SKM-1 treated with dmso at 0.1 percent for 144 hours (cell line): ENCODE measurements around the gene FGFR1OP2.
"Not testable (repeated sequence)": the region's sequence is repeated elsewhere in the genome, so short reads cannot be mapped to it uniquely, and the experiment has no call there.

Experiments
- DNase-seq: peaks from one replicate; lab custom pipeline; 2025; ENCODE audit not compliant: unreplicated experiment; lab: John Stamatoyannopoulos, UW

FGFR1OP2 gene

DNA sequence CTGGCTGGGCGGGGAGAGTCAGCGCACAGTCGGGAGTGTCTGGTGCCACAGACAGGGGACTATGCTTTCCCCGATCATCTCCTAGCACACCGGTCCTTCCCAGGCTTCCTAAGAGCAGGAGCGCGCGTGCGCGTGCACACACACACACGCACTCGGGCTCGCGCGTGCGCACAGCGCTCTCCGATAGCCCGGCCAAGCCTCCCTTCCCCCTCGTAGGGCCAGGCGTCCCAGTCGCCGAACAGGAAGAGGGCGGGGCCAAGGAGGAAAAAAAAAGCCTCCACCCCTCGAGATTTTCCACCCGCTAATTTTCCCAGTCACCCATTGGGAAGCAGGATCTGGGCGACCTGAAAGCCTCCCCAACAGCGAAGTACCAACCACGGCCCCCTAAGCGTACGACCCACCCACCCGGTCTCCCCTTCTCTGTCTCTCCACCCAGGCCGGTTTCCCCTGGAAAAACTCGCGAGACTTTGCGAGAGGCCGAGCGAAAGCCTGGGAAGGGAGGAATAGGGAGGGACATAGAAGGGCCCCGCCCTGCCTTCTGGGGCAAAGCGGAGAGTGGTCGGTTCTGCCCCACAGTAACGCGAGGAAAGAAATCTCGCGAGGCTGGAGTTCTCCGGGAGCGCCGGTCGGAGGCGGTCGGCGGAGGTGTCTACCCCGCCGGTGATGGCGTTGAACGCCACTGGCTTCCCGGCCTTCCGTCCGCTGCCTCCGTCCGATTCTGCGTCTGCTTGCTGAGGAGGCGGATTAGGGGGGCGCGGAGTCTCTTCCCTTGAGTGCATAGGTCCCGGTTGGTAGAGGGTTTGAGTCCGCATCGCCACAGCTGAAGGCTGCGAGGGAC is at the start of gene FGFR1OP2, which contains the start of gene INTS13:
Gene FGFR1OP2, plus strand, starts transcription at position 608 of the 838 bp plus-strand sequence. CDS start 15,689 bp downstream, outside the sequence.
Gene INTS13, minus strand, starts transcription at position 119 of the 838 bp plus-strand sequence. CDS start 1,178 bp downstream, outside the sequence.
- peak; percentile 84 for DNase-seq

DNA sequence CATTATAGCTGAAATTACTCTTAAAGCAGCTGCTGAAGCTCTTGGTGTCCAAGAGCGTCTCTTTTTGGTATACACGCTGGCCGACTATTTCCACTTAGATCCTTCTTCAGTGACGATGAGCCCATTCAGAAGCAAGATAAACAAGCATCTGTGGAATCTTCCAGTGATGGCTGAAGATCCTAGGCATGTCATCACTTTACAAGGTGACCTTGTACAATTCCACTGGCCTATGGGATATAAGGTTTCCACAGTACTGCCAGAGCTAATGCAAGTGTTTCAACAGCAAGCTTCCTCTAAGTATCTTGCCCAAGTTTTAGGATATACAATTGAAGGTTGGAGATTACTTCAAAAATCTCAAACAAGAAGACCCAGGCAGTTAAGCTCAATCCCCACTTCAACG is 47.5 kb upstream of the FGFR1OP2 start:
- no peak for DNase-seq

DNA sequence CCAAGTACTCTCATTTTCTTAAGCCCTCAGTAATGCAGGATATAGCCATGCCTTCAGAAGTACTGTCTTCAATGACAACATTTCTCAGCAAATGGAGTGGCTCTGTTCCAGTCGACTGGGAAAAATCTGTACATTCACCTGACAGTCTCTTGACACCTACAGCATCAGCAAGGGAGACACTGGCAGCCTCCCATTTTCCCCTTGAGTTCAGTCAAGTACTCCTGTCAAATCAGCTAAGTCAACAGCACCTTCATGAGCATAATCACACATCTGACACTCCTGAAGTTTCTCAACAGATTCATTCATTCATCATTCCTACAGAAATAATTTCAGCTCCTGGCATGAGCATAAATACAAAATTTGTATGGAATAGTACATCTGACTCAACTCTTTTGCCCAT is 46.6 kb upstream of the FGFR1OP2 start:
- DNase-seq = no peak

DNA sequence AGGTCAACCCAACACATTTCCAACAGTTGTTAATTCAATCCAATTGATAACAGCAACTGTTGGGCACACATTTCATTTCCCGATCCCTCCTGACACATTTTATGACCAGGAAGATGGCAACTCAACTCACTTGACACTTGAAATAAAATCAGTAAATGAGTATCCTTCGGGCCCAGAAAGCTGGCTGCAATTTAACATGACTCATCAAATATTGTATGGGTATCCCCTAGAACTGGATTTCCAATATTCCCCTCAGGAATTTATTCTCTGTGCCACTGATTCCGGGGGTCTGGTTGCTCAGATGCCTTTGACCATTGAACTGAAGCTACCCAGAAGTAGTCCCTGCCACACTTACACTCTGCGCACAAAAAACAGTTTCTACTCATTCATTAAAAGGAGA is 42.6 kb upstream of the FGFR1OP2 start:
- DNase-seq = no peak

DNA sequence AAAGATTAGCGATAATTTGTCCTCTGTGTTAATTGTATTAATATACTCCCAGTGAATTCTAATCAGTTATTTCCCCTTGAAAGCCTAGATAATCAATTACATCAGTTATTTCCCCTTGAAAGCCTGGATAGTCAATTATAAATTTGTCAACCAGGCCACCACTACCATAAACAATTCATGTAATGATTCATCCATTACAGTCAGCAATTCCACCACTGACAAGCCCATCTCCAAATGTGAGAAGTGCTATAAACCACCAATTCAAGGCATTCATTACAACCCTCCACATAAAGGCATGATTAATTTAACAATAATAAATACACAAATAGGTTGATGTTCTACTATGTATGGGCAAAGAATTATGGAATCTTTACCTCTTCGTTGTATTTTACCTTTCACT is 41.4 kb upstream of the FGFR1OP2 start:
- no peak for DNase-seq

DNA sequence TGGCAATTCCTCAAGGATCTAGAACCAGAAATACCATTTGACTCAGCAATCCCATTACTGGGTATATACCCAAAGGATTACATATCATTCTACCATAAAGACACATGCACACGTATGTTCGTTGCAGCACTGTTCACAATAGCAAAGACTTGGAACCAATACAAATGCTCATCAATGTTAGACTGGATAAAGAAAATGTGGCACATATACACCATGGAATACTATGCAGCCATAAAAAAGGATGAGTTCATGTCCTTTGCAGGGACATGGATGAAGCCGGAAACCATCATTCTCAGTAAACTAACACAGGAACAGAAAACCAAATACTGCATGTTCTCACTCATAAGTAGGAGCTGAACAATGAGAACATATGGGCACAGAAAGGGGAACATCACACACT is 34.9 kb upstream of the FGFR1OP2 start:
- DNase-seq = not testable (repeated sequence)

DNA sequence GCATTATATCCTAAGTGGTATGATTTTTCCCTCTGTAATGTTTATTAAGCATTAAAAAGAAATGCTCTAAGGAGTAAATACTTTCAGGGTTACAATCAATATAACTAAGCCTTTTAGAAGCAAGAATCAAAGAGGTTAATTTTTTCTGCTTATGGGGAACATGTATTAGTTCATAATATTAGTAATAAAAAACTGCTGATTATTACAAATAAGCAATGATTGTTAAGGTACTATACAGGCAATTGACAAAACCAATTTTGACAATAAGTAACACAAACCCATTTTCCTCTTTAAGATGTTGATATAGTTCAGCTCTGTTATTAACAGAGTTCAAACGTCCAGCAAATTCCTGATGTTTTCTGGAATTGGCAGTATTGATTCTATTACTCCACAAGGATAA is 32.2 kb upstream of the FGFR1OP2 start:
- DNase-seq = no peak

DNA sequence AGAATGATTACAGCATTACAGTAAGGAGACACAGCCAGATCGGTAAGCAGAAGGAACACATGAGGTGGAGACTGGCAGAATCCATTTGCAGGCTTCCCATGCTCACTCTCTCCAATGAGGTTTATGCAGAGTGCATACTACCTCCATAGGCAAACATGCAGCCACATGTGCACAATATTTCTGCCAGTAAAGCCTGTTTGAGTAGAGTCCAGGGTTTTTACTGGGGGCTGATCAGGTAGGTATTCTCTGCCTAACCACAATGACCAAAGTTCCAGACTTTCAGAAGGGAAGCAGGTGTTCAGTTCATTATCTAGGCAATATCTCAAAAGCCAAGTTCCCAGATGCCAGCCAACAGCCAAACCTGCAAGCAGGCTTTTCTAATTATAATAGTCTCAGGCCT is 31.6 kb upstream of the FGFR1OP2 start:
- DNase-seq = no peak

DNA sequence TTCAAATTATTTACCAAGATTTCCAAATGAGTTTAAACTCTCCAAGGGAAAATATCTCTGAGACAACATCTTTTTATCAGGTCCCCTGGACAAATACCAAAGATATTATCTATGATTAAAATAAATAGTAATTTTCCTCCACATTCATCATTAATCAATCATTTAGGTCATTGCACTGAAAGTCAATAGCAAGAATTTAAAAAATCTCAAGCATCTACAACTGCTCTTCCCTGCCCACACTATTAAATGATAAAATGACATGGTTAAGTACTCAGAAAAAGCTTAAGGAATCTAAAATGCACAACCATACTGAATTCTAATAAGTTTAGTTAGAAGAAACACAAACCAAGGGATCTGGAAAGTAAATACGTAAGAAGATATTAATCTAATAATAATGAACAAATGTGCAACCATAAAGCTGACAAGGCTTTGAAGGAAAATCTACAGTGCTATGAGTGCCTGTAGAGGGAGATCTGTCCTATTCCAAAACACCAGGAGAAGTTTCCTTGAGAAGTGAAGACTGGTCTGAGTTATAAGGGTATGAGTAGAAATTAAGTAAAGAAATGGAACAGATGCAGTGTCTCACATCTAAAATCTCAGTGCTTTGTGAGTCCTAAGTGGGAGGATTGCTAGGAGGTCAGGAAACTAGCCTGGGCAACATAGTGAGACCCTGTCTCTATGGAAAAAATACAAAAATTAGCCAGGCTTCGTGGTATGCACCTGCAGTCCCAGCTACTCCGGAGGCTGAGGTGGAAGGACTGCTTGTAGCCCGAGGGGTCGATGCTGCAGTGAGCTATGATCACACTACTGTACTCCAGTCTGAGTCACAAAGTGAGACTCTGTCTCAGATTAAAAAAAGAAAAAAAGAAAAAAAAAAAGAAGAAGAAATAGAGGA is 19.7 kb upstream of the FGFR1OP2 start:
- no peak for DNase-seq

DNA sequence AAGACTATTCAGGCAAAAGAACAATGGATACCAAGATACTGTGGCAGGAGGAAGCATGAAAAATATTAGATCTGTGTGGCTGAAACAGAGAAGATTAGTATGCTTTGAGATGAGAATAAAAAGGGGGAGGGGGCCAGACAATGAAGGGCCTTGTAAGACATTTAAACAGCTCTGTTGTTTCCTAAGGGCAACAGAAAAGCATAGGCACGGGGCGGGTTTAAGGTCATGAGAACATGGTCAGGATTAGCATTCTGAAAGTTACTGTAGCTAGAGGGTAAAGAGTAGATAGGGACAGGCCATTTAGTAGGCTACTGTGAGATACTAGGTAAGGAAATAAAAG is 19.1 kb upstream of the FGFR1OP2 start:
- no peak for DNase-seq

DNA sequence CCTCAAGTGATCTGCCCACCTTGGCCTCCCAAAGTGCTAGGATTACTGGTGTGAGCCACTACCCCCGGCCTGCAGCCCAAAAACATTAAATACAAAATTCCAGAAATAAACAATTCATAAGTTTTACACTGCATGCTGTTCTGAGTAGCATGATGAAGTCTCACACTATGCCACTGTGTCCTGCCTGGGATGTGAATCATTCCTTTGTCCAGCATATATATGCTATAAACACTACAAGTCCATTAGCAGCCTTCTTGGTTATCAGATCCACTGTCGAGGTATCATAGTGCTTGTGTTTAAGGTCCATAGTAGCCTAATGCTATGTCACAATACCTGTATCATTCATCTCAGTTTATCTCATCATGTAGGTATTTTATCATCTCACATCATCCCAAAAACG is 16.4 kb upstream of the FGFR1OP2 start:
- no peak for DNase-seq

DNA sequence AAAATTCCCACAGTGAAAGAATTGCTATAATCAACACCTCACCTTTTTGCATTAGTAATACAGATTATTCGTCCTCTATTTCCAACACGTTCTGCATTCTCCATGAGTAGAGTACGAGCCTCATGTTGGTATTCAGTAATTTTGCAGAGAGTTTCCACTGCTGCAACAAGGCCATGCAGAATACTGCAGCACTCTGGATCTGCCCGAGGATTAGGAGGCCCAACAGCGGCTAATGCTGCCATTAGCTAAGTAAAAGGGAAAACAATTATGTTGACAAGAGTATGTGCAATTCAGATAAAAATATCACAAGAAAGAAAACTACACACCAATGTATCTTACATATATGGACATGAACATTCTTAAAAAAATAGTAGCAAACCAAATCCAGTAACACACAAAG is 9.6 kb upstream of the FGFR1OP2 start:
- DNase-seq = no peak

DNA sequence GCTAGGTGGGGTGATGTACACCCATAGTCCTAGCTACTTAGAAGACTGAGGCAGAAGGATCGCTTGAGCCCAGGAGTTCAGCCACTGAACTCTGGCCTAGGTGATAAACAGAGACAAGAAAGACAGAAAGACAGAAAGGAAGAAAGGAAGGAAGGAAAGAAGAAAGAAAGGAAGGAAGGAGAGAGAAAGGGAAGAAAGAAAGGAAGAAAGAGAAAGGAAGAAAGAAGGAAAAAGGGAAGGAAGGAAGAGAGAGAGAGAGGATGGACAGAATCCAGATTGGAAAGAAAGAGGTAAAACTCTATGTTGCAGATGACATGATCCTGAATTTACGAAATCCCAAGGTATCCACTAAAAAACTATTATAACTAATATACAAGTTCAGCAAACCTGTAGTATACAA is 8.7 kb upstream of the FGFR1OP2 start:
- DNase-seq = no peak

DNA sequence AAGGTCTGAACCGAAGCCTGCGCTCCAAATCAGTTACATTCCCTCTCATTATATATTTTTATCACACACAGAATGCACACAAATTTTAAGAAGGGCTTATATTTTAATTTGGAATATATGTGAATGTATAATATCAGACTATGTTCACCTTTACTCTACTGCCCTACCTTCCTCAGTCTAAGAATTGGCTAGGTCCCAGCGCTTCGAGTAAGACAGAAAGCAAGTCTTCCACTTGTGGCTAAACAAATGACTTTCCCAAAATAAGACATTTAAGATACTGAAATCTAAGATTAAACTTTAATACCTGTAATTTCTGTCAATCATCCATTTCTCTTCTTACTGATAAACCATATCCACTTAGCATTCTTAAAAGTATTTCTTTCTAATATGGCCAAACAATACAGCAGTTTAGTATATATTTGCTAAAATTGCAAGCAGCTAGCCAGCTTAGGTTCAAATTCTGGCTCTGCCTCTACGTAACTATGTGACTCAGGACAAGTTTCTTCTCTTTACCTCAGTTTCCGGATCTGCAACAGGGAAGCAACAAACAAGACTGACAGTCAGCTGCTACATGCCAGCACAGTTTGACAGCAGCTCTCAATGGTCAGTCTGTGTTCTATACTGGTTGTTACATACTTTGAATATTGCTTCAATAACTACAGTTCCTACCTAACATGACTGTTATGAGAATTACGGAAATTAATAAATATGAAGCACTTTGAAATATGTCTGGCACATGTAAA is 2.5 kb upstream of the FGFR1OP2 start:
- no peak for DNase-seq

DNA sequence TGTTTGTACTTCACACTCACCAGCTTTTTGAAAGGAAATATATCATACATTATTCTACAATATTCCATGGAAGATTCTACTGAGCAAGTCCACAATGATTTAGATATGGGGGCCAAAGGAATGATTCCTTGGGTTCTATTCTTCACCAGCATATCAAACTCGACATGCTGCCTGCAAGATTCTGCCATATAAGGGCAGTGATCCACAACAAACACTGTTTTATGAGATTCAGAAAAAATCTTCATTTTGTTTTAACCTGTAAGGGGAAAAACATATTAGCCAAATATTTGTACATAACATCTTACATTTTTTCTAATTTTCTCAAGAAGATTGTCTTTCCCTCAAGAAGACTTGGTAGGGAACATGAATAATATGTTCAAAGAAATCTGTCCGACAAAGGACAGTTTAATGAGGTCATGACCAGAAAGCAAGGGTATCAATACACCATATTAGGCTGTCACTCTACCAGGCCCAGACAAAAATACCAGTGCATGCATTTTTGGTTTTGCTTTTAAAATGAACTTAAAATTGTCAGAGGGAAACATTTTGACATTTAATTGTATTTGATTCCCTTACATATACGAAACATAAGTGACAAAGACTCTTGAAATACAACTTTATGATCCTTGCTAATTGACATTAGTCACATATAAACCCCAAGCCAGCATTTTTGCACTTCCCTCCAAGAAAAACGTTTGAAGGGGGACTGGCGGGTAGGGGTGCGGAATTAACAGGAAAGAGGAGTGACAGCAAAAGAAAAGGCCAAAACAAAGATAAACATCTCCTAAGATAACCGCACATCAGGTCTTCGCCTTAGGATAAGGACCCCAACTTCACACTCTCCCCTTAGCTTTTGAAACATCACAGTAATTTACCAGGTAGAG is 1.5 kb upstream of the FGFR1OP2 start:
- no peak for DNase-seq

DNA sequence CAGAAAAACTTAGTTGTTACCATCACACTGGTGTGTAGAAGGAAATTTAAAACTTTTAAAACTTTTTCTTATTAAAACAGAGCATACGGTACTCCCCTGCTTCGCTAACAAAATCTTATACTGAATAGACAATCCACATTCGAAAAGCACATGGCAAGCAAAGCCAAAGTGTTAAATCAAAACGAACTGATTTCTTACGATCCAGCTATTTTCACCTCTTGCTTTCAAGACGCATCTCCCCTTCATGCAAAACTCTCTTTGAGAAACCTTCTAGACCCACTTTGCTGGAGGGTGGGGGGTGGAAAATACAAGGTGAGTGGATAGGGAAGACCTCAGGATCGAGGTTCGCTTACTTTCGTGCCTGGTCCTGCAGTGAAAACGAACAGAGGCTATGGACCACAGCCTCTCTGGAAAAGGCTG is 817 bp upstream of the FGFR1OP2 start:
- DNase-seq = no peak

DNA sequence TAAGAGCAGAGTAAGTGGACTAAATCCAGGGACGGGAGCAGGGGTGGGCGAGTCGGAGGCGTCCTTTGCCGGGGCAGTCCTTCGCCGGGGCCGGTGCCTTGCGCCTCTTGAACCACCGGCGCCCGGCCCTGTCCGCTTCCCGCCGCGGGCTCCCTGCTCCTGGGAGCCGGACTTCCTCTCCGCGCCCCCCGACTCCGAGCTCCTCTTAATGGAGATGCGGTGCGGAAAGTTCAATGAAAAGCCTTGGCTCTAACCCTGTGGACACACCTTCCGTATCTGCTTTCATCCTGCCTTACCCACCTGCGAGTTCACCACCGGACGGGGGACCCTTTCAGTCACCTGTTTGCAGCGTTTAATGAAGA is 412 bp downstream of the FGFR1OP2 start:
- no peak for DNase-seq

DNA sequence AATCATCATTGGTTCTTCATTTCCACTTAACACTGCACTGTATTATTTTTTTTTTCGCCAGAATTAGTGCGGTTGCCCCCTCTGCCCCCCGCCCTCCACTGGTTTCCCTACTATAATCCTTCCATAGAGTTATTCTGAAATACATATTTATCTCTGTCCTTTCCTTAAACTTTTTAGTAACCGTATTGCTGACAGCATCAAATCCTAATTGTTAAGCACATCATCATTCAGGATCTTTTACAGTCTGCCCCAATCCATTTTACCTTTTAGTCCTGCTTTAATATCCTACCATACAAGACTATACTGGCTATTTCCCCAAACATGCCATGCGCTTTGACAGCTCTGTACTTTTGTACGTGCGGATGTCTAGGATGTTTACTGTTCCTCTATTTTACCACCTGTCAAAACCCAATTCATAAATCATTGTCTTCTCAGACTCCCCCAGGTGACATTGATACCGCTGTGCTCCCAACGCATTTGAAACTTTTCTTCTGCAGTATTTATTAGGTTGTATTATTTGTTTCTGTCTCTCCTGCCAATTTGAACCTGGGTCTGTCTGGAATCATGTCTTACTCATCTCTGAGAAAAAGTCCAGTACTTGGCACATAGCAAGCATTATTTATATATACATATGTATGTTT is 1.0 kb downstream of the FGFR1OP2 start:
- DNase-seq = no peak

DNA sequence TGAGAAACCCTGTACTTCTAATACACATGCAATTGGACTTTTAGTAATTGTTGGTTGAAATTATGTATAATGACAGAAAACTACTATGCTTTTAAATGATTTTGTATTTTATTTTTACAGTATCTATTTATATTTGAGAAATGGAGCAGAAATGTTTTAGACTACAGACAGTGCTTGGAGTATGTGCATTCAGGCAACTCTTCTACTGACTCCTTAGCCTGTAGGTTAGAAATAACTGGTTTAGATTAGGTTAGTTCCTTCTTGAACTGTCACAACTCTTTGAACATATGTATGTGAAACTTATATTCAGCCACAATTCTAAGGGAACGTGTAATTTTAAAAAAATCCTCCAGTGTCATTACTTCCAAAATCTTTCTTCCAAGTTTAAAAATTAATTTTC is 1.7 kb downstream of the FGFR1OP2 start:
- no peak for DNase-seq
